ENCODE results near the gene CRBN. TPM values are rescaled to one million over a fixed set of nuclear protein-coding genes. Genes with fewer than 3 reads are reported as not detected.

CRBN gene
- total RNA-seq, 2 experiments from 2014 or later = 144 to 148 TPM

GRCh38 chr3:3189102-3189727 lies 9.7 kb upstream of the CRBN start:
- peaks cover 35% of the 10 kb centered on the region for H3K4me1 ChIP-seq (ENCODE audit: insufficient read depth, low read length)
- Mint-ChIP-seq H3K4me3 (peak overlapping the region; percentile 58), H3K36me3 (ENCODE audit: low read depth) (no peaks in the 10 kb centered on the region), H3K4me1 (ENCODE audit: low read depth) (peaks cover 50% of the 10 kb centered on the region), H3K27me3 (no peaks in the 10 kb centered on the region), H3K27ac (peak overlapping the region; percentile 76), H3K9me3 (peaks cover 9% of the 10 kb centered on the region)
- DNase-seq (no peak), ATAC-seq (ENCODE audit: poor library complexity) (no peak)
- H3K9me3 ChIP-seq (ENCODE audit: control insufficient read depth in 1 of 2, insufficient read depth in 1 of 2, low read length in 2 of 2) = peaks cover 0 to 8% of the 10 kb centered on the region in 2 experiments
- H3K36me3 ChIP-seq (ENCODE audit: insufficient read depth, low read length) = no peaks in the 10 kb centered on the region
- no peaks in the 10 kb centered on the region for H3K27me3 ChIP-seq (ENCODE audit: control insufficient read depth in 1 of 2, insufficient read depth in 2 of 2, low read length in 2 of 2)
- TF ChIP-seq, protein P1, sequence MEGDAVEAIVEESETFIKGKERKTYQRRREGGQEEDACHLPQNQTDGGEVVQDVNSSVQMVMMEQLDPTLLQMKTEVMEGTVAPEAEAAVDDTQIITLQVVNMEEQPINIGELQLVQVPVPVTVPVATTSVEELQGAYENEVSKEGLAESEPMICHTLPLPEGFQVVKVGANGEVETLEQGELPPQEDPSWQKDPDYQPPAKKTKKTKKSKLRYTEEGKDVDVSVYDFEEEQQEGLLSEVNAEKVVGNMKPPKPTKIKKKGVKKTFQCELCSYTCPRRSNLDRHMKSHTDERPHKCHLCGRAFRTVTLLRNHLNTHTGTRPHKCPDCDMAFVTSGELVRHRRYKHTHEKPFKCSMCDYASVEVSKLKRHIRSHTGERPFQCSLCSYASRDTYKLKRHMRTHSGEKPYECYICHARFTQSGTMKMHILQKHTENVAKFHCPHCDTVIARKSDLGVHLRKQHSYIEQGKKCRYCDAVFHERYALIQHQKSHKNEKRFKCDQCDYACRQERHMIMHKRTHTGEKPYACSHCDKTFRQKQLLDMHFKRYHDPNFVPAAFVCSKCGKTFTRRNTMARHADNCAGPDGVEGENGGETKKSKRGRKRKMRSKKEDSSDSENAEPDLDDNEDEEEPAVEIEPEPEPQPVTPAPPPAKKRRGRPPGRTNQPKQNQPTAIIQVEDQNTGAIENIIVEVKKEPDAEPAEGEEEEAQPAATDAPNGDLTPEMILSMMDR (IDR thresholded peaks at IDR 0.05) = no peak
- ChIA-PET CTCF (interaction anchor here (1.2 kb wide), 1 partner anchor 11 kb away, joined by 4 read pairs; no protein-coding TSS in a partner anchor), POLR2A (interaction anchor here (0.6 to 3.2 kb wide), 4 partner anchors 10 to 16 kb away, joined by 3 to 11 read pairs (median 9); partner anchors contain the start of gene CRBN)
- intact Hi-C loops (cut with DNase I, micrococcal nuclease) = no loop called here
- no peak overlapping the region for H3K4me3 ChIP-seq (ENCODE audit: low read length)
- H3K27ac ChIP-seq (ENCODE audit: low read depth in 1 of 2, low read length in 2 of 2) = no peak overlapping the region

DNA sequence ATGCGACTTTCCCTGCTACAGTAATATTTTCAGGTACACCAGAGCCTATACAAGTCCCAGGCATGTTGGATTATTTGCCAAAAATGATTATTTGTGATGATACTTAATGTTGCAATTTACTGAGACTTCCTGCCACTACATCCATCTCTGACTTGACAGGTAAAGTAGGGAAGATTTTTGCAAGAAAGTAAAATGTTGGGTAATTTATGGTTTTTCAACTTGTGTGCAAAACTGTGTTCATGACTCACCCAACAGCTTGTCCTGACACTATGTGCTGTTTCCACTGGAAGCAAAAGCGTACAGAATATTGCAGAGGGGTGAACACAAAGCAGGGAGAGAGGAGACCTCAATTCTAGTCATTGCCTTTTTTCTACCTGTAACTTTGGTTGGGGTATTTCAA lies 5.4 kb upstream of the CRBN start:
- no peak overlapping the region for H3K4me3 Mint-ChIP-seq
- no peak overlapping the region for H3K27ac ChIP-seq (ENCODE audit: low read depth in 1 of 2, low read length in 2 of 2)
- TF ChIP-seq, protein P1 (IDR thresholded peaks at IDR 0.05) = no peak
- peaks cover 0 to 8% of the 10 kb centered on the region in 2 experiments for H3K9me3 ChIP-seq (ENCODE audit: control insufficient read depth in 1 of 2, insufficient read depth in 1 of 2, low read length in 2 of 2)
- no peaks in the 10 kb centered on the region for H3K36me3 ChIP-seq (ENCODE audit: insufficient read depth, low read length)
- peaks cover 8% of the 10 kb centered on the region for H3K4me1 ChIP-seq (ENCODE audit: insufficient read depth, low read length)
- intact Hi-C loops (cut with DNase I, micrococcal nuclease) = no loop called here
- H3K9me3 Mint-ChIP-seq = peaks cover 9% of the 10 kb centered on the region
- H3K36me3 Mint-ChIP-seq (ENCODE audit: low read depth) = no peaks in the 10 kb centered on the region
- no peaks in the 10 kb centered on the region for H3K27me3 Mint-ChIP-seq
- POLR2A ChIA-PET = no interaction called here
- no peak overlapping the region for H3K27ac Mint-ChIP-seq
- H3K4me3 ChIP-seq (ENCODE audit: low read length) = no peak overlapping the region
- CTCF ChIA-PET = no interaction called here
- no peak for ATAC-seq (ENCODE audit: poor library complexity)
- peaks cover 12% of the 10 kb centered on the region for H3K4me1 Mint-ChIP-seq (ENCODE audit: low read depth)
- H3K27me3 ChIP-seq (ENCODE audit: control insufficient read depth in 1 of 2, insufficient read depth in 2 of 2, low read length in 2 of 2) = no peaks in the 10 kb centered on the region
- no peak for DNase-seq

DNA sequence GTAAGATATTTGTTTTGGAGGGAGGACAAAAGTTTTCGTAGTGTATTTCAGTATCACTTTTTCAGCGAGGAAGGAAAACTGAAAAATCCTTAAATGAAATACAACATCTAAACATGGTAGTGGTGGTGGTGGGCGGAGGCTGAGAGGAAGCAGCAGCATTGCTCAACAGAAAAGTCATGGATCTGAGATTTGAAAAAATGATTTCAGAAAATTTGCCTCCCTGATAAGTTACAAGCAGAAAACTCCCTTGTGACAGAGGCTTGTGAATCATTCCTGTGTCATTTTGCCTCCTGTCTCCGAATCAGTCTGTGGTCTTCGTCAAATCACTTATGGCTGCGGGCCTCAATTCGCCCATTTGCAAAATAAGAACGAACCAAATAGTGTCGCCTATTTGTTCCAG lies 965 bp upstream of the CRBN start:
- POLR2A ChIA-PET = interaction anchor here (2.2 kb wide), 1 partner anchor 9 kb away, joined by 9 read pairs; no protein-coding TSS in a partner anchor

More for the DNA sequence above, 965 bp upstream of the CRBN start:
- CTCF ChIA-PET = no interaction called here
- Histone ChIP-seq H3K9me3 (ENCODE audit: control insufficient read depth in 1 of 2, insufficient read depth in 1 of 2, low read length in 2 of 2) (no peaks in the 10 kb centered on the region), H3K4me1 (ENCODE audit: insufficient read depth, low read length) (peaks cover 31% of the 10 kb centered on the region), H3K36me3 (ENCODE audit: insufficient read depth, low read length) (peaks cover 7% of the 10 kb centered on the region), H3K27me3 (ENCODE audit: control insufficient read depth in 1 of 2, insufficient read depth in 2 of 2, low read length in 2 of 2) (no peaks in the 10 kb centered on the region), H3K4me3 (ENCODE audit: low read length) (no peak overlapping the region), H3K27ac (ENCODE audit: low read depth in 1 of 2, low read length in 2 of 2) (no peak overlapping the region)
- DNase-seq (no peak), ATAC-seq (ENCODE audit: poor library complexity) (no peak)
- peaks cover 36% of the 10 kb centered on the region for H3K4me1 Mint-ChIP-seq (ENCODE audit: low read depth)
- H3K36me3 Mint-ChIP-seq (ENCODE audit: low read depth) = peaks cover 36% of the 10 kb centered on the region
- H3K9me3 Mint-ChIP-seq = no peaks in the 10 kb centered on the region
- H3K27me3 Mint-ChIP-seq = no peaks in the 10 kb centered on the region
- H3K27ac Mint-ChIP-seq = peak overlapping the region; percentile 92
- H3K4me3 Mint-ChIP-seq = peak overlapping the region; percentile 65
- intact Hi-C loops (cut with DNase I, micrococcal nuclease) = no loop called here
- TF ChIP-seq, protein P1 (IDR thresholded peaks at IDR 0.05) = no peak
